Activated T-cell treated with anti-CD3 and anti-CD28 coated beads, Interleukin-2, amount 50 U/mL, for 24 hours (primary cell): ENCODE measurements around the gene CAP2.
"Not testable (repeated sequence)": the region's sequence is repeated elsewhere in the genome, so short reads cannot be mapped to it uniquely, and the experiment has no call there.

Experiments used
- DNase-seq: peaks from one replicate; pipeline ENCODE4 v3.0.0-alpha.2; 2020
- H3K27ac Mint-ChIP-seq: 2 replicates; pipeline ENCODE4 v1.8.0; 2020; ENCODE audit warnings: mild to moderate bottlenecking, mixed read lengths
- H3K27me3 Mint-ChIP-seq: 2 replicates; pipeline ENCODE4 v1.8.0; 2020; ENCODE audit warnings: mixed read lengths
- H3K36me3 Mint-ChIP-seq: 2 replicates; pipeline ENCODE4 v1.8.0; 2020; ENCODE audit warnings: low read depth, mixed read lengths
- H3K4me1 Mint-ChIP-seq: 2 replicates; pipeline ENCODE4 v1.8.0; 2020; ENCODE audit warnings: low read depth, mixed read lengths
- H3K4me3 Mint-ChIP-seq: 2 replicates; pipeline ENCODE4 v1.8.0; 2020; ENCODE audit warnings: mild to moderate bottlenecking, moderate library complexity, mixed read lengths
- H3K9me3 Mint-ChIP-seq: 2 replicates; pipeline ENCODE4 v1.8.0; 2020; ENCODE audit warnings: mixed read lengths

CAP2 gene

DNA sequence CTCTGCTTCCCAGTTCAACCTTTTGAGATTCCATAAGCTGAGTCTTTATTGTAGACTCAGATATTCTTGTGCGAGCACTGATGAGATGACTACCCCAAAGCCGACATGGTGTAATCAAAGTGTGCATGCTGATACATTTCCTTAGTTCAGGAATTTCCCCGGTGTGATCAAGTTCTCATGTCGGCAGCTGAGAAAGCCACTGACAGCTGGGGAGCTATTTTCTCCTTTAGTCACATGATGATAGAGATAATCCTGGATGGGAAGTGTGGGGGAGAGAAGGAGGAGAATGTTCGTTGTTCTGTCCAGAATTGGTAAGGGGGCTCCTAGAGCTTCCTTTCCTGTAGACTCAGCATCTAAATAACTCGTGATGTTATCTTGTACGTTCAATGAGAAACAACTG, 7.7 kb upstream of the CAP2 start:
- Mint-ChIP-seq H3K27me3 (peaks cover 30% of the 10 kb centered on the region), H3K9me3 (no peaks in the 10 kb centered on the region), H3K4me1 (no peaks in the 10 kb centered on the region), H3K36me3 (no peaks in the 10 kb centered on the region), H3K4me3 (no peak overlapping the region), H3K27ac (no peak overlapping the region)
- DNase-seq = no peak

GRCh38 chr6:17388365-17388764, 5.0 kb upstream of the CAP2 start:
- no peak for DNase-seq
- H3K27me3 Mint-ChIP-seq = peaks cover 56% of the 10 kb centered on the region
- peaks cover 3% of the 10 kb centered on the region for H3K4me1 Mint-ChIP-seq
- H3K4me3 Mint-ChIP-seq = no peak overlapping the region
- H3K9me3 Mint-ChIP-seq = no peaks in the 10 kb centered on the region
- no peak overlapping the region for H3K27ac Mint-ChIP-seq
- no peaks in the 10 kb centered on the region for H3K36me3 Mint-ChIP-seq

- no peak overlapping the region for H3K4me3 Mint-ChIP-seq
- no peak for DNase-seq
- H3K36me3 Mint-ChIP-seq = no peaks in the 10 kb centered on the region
- no peak overlapping the region for H3K27ac Mint-ChIP-seq
- H3K4me1 Mint-ChIP-seq = peaks cover 7% of the 10 kb centered on the region
- peaks cover 62% of the 10 kb centered on the region for H3K27me3 Mint-ChIP-seq
- H3K9me3 Mint-ChIP-seq = no peaks in the 10 kb centered on the region
Measured at GRCh38 chr6:17389274-17389847, 4.0 kb upstream of the CAP2 start.

GRCh38 chr6:17390276-17390675, 3.1 kb upstream of the CAP2 start:
- no peak for DNase-seq
- H3K27me3 Mint-ChIP-seq = peaks cover 71% of the 10 kb centered on the region

GRCh38 chr6:17391976-17392375, 1.4 kb upstream of the CAP2 start:
- Mint-ChIP-seq H3K27me3 (peaks cover 76% of the 10 kb centered on the region), H3K36me3 (no peaks in the 10 kb centered on the region)

More at GRCh38 chr6:17390276-17390675, 3.1 kb upstream of the CAP2 start:
- Mint-ChIP-seq H3K36me3 (no peaks in the 10 kb centered on the region), H3K9me3 (no peaks in the 10 kb centered on the region), H3K27ac (no peak overlapping the region), H3K4me3 (no peak overlapping the region), H3K4me1 (peaks cover 8% of the 10 kb centered on the region)

GRCh38 chr6:17393892-17394631, 667 bp downstream of the CAP2 start:
- peak; percentile 27 for DNase-seq
- H3K4me1 Mint-ChIP-seq = peaks cover 8% of the 10 kb centered on the region
- peak overlapping the region; percentile 62 for H3K4me3 Mint-ChIP-seq
- no peak overlapping the region for H3K27ac Mint-ChIP-seq
- H3K36me3 Mint-ChIP-seq = no peaks in the 10 kb centered on the region
- no peaks in the 10 kb centered on the region for H3K9me3 Mint-ChIP-seq
- H3K27me3 Mint-ChIP-seq = peaks cover 77% of the 10 kb centered on the region

More at GRCh38 chr6:17391976-17392375, 1.4 kb upstream of the CAP2 start:
- Mint-ChIP-seq H3K4me1 (peaks cover 8% of the 10 kb centered on the region), H3K27ac (no peak overlapping the region), H3K4me3 (no peak overlapping the region), H3K9me3 (no peaks in the 10 kb centered on the region)
- no peak for DNase-seq

DNA sequence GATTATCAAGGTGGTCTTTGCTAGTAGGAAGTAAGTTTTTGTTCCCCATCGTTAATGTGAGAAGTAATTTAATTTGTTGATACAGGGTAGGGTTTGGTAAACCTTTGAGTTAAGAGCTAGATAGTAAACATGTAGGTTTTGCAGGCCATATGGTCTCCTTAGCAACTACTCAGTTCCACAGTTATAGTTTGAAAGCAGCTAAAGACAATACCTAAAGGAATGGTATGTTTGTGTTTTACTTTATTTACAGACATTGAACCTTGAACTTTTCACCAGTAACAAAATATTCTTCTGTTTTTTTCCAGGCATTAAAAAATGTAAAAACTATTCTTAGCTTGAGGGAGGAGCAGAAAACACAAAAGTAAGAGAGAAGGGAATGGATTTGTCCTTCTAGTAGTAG, 1.7 kb downstream of the CAP2 start:
- Mint-ChIP-seq H3K4me3 (no peak overlapping the region), H3K27ac (no peak overlapping the region), H3K27me3 (peaks cover 74% of the 10 kb centered on the region), H3K4me1 (peaks cover 8% of the 10 kb centered on the region), H3K36me3 (no peaks in the 10 kb centered on the region), H3K9me3 (peaks cover under 1% of the 10 kb centered on the region)
- no peak for DNase-seq

DNA sequence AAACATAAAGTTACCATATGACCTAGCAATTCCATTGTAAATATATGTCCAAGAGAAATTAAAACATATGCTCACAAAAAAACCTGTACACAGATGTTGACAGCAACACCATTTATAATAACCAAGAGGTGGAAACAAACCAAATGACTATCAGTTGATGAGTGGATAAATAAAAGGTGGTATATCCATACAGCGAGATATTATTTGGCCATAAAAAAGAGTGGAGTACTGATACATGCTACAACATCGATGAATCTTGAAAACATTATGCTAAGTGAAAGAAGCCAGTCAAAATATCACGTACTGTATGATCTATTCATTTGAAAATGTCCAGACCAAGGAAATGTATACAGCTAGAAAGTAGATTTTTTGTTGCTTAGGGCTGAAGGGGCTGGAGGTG, 2.9 kb downstream of the CAP2 start:
- Mint-ChIP-seq H3K9me3 (peaks cover 2% of the 10 kb centered on the region), H3K4me1 (peaks cover 8% of the 10 kb centered on the region), H3K27ac (no peak overlapping the region), H3K4me3 (no peak overlapping the region), H3K27me3 (peaks cover 70% of the 10 kb centered on the region), H3K36me3 (no peaks in the 10 kb centered on the region)
- DNase-seq = no peak

DNA sequence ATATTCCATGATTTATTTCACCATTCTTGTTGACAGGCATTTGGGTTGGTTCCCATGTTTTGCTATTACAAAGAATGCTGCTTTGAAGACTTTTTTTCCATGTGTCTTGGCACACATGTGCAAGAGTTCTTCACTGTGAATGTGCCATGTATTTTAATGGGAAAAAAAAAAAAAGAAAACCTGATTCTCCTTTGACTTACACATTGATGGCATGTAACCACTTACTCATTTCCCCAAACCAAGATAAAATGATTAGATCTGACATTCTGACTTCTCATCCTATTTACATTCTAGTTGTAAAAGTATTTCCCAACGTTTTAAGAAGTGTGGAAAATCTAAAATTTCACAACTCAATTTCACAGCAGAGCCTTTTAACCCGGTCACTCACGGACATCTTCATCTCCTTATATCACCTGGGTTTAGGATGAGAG, 4.4 kb downstream of the CAP2 start:
- peaks cover 55% of the 10 kb centered on the region for H3K27me3 Mint-ChIP-seq

DNA sequence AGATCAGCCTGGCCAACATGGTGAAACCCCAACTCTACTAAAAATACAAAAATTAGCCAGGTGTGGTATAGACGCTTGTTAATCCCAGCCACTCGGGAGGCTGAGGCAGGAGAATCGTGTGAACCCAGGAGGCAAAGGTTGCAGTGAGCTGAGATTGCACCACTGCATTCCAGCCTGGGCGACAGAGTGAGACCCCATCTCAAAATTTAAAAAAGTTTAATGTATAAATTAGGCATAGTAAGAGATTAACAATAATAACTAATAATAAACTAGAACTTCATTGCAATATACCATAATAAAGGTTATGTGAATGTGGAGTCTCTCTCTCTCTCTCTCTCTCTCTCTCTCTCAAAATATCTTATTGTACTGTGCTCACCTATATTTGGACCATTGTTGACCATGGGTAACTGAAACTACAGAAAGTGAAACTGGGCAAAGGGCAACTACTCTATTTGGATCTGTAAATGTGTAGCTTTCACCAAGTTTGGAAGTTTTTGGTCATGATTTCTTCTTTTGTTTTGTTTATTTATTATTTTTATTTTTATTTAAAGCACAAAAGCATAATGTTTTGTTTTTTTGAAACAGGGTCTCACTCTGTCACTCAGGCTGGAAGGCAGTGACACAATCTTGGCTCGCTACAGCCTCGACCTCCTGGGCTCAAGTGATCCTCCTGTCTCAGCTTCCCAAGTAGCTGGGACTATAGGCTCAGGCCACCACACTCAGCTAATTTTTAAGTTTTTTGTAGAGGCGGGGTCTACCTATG, 12.0 kb downstream of the CAP2 start:
- H3K27me3 Mint-ChIP-seq, H3K9me3 Mint-ChIP-seq, H3K27ac Mint-ChIP-seq, DNase-seq, H3K4me1 Mint-ChIP-seq, H3K36me3 Mint-ChIP-seq, H3K4me3 Mint-ChIP-seq: not testable (repeated sequence)

More for the DNA sequence above, 4.4 kb downstream of the CAP2 start:
- no peak for DNase-seq
- H3K9me3 Mint-ChIP-seq = peaks cover 2% of the 10 kb centered on the region
- peaks cover 8% of the 10 kb centered on the region for H3K4me1 Mint-ChIP-seq
- H3K36me3 Mint-ChIP-seq = no peaks in the 10 kb centered on the region
- no peak overlapping the region for H3K4me3 Mint-ChIP-seq
- no peak overlapping the region for H3K27ac Mint-ChIP-seq

DNA sequence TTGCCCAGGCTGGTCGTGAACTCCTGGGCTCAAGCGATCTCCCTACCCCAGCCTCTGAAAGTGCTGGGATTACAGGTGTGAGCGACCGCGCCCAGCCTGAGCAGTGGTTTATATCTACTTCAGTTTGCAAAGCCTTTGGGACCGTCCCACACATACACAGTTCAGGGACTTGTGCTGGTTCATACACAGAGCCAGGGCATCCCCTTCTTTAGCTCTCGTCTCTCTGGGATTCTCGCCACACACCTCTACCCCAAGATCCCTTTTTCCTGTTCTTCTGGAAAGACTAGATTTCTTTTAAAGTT, 12.5 kb downstream of the CAP2 start:
- no peak for DNase-seq
- H3K4me3 Mint-ChIP-seq = no peak overlapping the region
- no peaks in the 10 kb centered on the region for H3K4me1 Mint-ChIP-seq
- H3K27ac Mint-ChIP-seq = no peak overlapping the region
- peaks cover 4% of the 10 kb centered on the region for H3K9me3 Mint-ChIP-seq
- no peaks in the 10 kb centered on the region for H3K36me3 Mint-ChIP-seq
- peaks cover 2% of the 10 kb centered on the region for H3K27me3 Mint-ChIP-seq

- H3K9me3 Mint-ChIP-seq = peaks cover 4% of the 10 kb centered on the region
- no peak for DNase-seq
- no peaks in the 10 kb centered on the region for H3K4me1 Mint-ChIP-seq
- H3K36me3 Mint-ChIP-seq = no peaks in the 10 kb centered on the region
- H3K4me3 Mint-ChIP-seq = no peak overlapping the region
- no peak overlapping the region for H3K27ac Mint-ChIP-seq
- H3K27me3 Mint-ChIP-seq = peaks cover 4% of the 10 kb centered on the region
Measured at GRCh38 chr6:17408081-17408480, 14.7 kb downstream of the CAP2 start.

DNA sequence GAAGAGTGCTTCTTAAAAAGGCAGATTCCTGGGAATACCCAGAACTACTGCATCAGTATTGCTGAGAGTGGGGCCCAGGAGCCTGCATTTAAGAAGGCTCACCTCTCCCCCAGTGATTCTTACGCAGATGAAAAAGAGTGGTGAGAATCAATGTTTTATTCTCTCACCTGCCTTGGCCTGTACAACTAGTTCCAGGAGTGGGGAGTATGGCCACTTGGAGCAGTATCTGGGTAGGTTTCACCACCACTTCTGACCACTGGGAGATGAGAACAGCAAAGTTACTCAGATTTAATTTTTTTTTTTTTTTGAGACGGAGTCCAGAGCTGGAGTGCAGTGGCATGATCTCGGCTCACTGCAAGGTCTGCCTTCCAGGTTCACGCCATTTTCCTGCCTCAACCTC, 16.9 kb downstream of the CAP2 start:
- no peak overlapping the region for H3K27ac Mint-ChIP-seq
- no peaks in the 10 kb centered on the region for H3K4me1 Mint-ChIP-seq
- no peaks in the 10 kb centered on the region for H3K36me3 Mint-ChIP-seq
- peaks cover 6% of the 10 kb centered on the region for H3K27me3 Mint-ChIP-seq
- peaks cover 4% of the 10 kb centered on the region for H3K9me3 Mint-ChIP-seq
- H3K4me3 Mint-ChIP-seq = no peak overlapping the region
- DNase-seq = no peak

DNA sequence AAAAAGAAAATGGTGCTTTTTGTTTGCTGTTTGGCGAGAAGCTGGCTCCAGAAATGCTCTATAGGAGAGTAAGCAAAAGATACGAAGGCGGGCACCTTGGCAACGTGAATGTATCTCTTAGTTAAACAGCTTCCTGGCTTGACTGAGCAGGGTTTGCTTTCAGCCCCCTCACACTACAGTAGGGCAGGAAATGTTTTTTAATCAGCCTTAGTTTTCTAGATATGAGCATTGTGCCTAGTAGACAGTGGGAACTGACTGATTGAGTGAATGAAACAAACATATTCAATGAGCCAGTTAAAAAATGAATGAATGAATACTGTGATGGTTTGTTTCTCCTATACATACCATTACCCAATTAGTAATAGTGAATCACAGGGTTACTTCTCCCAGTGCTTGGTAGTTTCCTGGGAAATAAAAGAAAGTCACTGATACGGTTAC, 19.9 kb downstream of the CAP2 start:
- peaks cover 14% of the 10 kb centered on the region for H3K27me3 Mint-ChIP-seq
- no peaks in the 10 kb centered on the region for H3K4me1 Mint-ChIP-seq
- no peak for DNase-seq
- H3K27ac Mint-ChIP-seq = no peak overlapping the region
- peaks cover under 1% of the 10 kb centered on the region for H3K9me3 Mint-ChIP-seq
- no peaks in the 10 kb centered on the region for H3K36me3 Mint-ChIP-seq
- no peak overlapping the region for H3K4me3 Mint-ChIP-seq

DNA sequence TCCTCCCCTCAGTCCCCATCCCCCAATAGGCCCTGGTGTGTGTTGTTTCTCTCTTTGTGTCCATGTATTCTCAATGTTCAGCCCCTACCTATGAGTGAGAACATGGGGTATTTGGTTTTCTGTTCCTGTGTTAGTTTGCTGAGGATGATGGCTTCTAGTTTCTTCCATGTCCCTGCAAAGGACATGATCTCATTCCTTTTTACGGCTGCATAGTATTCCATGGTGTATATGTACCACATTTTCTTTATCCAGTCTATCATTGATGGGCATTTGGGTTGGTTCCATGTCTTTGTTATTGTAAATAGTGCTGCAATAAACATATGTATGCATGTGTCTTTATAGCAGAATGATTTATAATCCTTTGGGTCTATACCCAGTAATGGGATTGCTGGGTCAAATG, 21.0 kb downstream of the CAP2 start:
- not testable (repeated sequence) for DNase-seq, H3K4me1 Mint-ChIP-seq, H3K27ac Mint-ChIP-seq, H3K4me3 Mint-ChIP-seq, H3K9me3 Mint-ChIP-seq, H3K36me3 Mint-ChIP-seq
- H3K27me3 Mint-ChIP-seq = peaks cover 18% of the 10 kb centered on the region
